SJCRH30 (cell line): ENCODE data around the gene FRYL. TPM values are rescaled to one million over a fixed set of nuclear protein-coding genes. Genes with fewer than 3 reads are reported as not detected.
"Not testable (repeated sequence)": the region's sequence is repeated elsewhere in the genome, so short reads cannot be mapped to it uniquely, and the experiment has no call there.

Experiments
- DNase-seq, 2 experiments: peaks; one replicate each; pipeline ENCODE4 v3.0.0-alpha.2; 2015 to 2020
- H3K27ac ChIP-seq: fragments of 250-450 bp; sonication (Bioruptor Pico); 2 replicates; pipeline ENCODE4 v1.5.1; 2020; ENCODE audit warnings: mild to moderate bottlenecking, moderate library complexity
- H3K27me3 ChIP-seq: fragments of 250-450 bp; sonication (Bioruptor Pico); 2 replicates; pipeline ENCODE4 v1.5.1; 2020; ENCODE audit warnings: mild to moderate bottlenecking, moderate library complexity
- H3K36me3 ChIP-seq: fragments of 250-450 bp; sonication (Bioruptor Pico); 2 replicates; pipeline ENCODE4 v1.5.1; 2020; ENCODE audit warnings: mild to moderate bottlenecking, moderate library complexity
- H3K4me1 ChIP-seq: fragments of 250-450 bp; sonication (Bioruptor Pico); 2 replicates; pipeline ENCODE4 v1.5.1; 2020; ENCODE audit warnings: mild to moderate bottlenecking, moderate library complexity
- H3K4me3 ChIP-seq: fragments of 250-450 bp; sonication (Bioruptor Pico); 2 replicates; pipeline ENCODE4 v1.5.1; 2020; ENCODE audit warnings: mild to moderate bottlenecking, moderate library complexity
- H3K9me3 ChIP-seq: fragments of 250-450 bp; sonication (Bioruptor Pico); replicated peaks from 2 replicates; pipeline ENCODE4 v1.5.1; 2020; ENCODE audit warnings: mild to moderate bottlenecking, moderate library complexity
- total RNA-seq: library from RNA; depleted of rRNA; stranded (reverse); fragments of >200 nt; shearing (Covaris generic); gene quantifications from 2 replicates; pipeline ENCODE4 v1.2.3, GENCODE V29; 2014

FRYL gene
- total RNA-seq, 1 experiment from 2014 or later = 67.7 TPM

DNA sequence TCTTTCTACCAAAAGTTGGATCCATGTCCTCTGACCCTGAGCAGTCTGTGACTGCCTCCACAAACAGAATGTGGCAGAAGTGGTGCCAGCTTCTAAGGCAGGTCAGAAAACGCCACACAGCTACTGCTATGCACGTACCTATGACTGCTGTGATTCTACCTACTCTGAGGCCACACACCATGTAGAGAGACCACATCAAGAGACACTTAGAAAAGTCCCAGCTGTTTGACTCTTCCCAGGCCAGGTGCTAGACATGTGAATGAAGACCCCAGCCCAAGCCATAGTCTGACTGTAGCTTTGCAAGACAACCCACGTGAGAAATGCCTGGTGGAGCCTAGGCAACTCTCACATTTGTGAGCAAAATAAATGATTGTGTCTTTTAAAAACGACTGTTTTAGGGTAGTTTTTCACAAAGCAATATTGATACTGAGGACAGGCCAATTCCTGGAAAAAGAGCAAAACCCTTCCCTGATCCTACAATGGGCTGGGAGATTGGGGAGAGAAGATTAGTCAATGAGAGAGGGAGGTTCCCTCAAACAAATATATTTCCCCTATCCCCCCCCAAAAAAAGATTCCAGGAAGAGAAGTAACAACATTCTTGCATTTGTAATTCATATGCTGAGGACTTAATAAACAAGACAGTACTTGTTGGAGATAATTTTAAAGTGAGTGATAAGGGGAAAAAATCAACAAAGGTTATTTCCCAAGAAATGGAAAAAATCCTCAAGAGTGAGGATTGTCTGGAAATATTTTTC lies 33.3 kb downstream of the FRYL start:
- H3K4me3 ChIP-seq = no peak overlapping the region
- no peaks in the 10 kb centered on the region for H3K4me1 ChIP-seq
- H3K36me3 ChIP-seq = no peaks in the 10 kb centered on the region
- no peak overlapping the region for H3K27ac ChIP-seq
- H3K27me3 ChIP-seq = no peaks in the 10 kb centered on the region
- no peaks in the 10 kb centered on the region for H3K9me3 ChIP-seq
- no peak for DNase-seq

DNA sequence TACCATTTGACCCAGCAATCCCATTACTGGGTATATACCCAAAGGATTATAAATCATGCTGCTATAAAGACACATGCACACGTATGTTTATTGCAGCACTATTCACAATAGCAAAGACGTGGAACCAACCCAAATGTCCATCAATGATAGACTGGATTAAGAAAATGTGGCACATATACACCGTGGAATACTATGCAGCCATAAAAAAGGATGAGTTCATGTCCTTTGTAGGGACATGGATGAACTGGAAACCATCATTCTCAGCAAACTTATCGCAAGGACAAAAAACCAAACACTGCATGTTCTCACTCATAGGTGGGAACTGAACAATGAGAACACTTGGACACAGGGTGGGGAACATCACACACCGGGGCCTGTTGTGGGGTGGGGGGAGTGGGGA lies 34.9 kb downstream of the FRYL start:
- not testable (repeated sequence) for H3K9me3 ChIP-seq, H3K27me3 ChIP-seq, DNase-seq, H3K36me3 ChIP-seq, H3K27ac ChIP-seq, H3K4me1 ChIP-seq, H3K4me3 ChIP-seq

DNA sequence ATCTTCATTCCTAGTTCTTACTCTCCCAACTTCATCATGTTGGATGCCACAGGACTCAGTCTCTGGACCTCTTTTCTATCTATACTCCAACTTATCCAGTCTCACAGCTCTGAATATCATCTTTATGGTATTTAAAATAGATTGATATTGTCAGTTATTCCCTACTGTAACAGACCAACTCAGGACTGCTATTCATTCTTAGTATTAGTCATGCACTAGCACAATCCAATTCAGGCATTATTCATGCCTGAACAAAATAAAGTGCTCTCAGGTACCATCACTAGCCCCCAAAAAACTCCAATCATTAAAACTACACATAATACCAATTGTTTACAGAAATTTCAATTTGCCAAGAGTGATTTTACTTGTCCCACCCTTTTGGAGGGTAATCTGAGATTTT lies 37.7 kb downstream of the FRYL start:
- Histone ChIP-seq H3K36me3 (no peaks in the 10 kb centered on the region), H3K4me3 (no peak overlapping the region), H3K27ac (no peak overlapping the region), H3K27me3 (no peaks in the 10 kb centered on the region), H3K4me1 (no peaks in the 10 kb centered on the region), H3K9me3 (peaks cover 2% of the 10 kb centered on the region; the same call in 1 of the 2 replicates)
- no peak for DNase-seq

DNA sequence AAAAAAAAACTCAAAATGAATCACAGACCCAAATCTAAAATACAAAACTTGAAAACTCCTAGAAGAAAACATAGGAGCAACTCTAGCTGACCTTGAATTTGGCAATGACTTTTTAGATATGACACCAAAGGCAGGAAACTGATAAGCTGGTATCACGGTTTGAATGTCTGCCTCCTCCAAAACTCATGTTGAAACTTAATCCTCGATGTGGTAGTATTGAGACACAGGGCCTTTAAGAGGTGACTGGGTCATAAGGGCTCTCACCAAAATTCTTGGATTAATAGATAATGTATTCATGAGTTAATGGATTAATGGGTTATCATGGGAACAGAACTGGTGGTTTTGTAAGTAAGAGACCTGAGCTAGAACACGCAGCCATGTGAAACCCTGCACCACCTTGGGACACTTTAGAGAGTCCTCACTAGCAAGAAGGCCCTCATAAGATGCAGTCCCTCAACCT lies 40.5 kb downstream of the FRYL start:
- no peaks in the 10 kb centered on the region for H3K36me3 ChIP-seq
- peaks cover 3% of the 10 kb centered on the region; the same call in 1 of the 2 replicates for H3K9me3 ChIP-seq
- DNase-seq = no peak
- H3K4me1 ChIP-seq = no peaks in the 10 kb centered on the region
- H3K27ac ChIP-seq = no peak overlapping the region
- no peaks in the 10 kb centered on the region for H3K27me3 ChIP-seq
- no peak overlapping the region for H3K4me3 ChIP-seq

DNA sequence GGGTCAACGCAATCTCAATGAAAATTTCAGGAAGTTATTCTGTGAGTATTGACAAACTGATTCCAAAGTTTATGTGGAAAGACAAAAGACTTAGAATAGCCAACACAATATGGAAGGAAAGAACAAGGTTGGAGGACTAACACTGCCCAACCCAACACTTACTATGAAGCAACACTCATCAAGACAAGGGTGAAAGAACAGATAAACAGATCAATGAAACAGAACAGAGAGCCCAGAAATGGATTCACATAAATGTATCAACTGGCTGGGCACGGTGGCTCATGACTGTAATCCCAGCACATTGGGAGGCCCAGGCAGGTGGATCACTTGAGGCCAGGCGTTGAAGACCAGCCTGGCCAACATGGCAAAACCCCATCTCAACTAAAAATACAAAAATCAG lies 41.2 kb downstream of the FRYL start:
- H3K36me3 ChIP-seq = no peaks in the 10 kb centered on the region
- no peak for DNase-seq
- H3K4me3 ChIP-seq = no peak overlapping the region
- no peaks in the 10 kb centered on the region for H3K4me1 ChIP-seq
- H3K27ac ChIP-seq = no peak overlapping the region
- H3K9me3 ChIP-seq = peaks cover 3% of the 10 kb centered on the region; the same call in 1 of the 2 replicates
- no peaks in the 10 kb centered on the region for H3K27me3 ChIP-seq

DNA sequence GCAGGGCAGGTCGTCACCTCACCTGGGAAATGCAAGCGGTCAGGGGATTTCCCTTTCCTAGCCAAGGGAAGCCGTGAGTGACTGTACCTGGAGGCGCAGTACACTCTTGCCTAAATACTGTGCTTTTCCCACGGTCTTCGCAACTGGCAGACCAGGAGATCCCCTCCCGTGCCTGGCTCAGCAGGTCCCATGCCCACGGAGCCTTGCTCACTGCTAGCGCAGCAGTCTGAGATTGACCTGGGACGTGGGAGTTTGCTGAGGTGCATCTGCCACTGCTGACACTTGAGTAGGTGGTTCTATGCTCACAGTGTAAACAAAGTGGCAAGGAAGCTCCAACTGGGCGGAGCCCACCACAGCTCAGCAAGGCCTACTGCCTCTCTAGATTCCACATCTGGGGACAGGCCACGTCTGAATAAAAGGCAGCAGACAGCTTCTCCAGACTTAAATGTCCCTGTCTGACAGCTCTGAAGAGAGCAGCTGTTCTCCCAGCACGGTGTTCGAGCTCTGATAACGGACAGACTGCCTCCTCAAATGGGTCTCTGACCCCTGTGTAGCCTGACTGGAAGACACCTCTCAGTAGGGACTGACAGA lies 51.1 kb downstream of the FRYL start:
- not testable (repeated sequence) for H3K9me3 ChIP-seq, DNase-seq, H3K27me3 ChIP-seq, H3K4me1 ChIP-seq, H3K36me3 ChIP-seq, H3K27ac ChIP-seq, H3K4me3 ChIP-seq

DNA sequence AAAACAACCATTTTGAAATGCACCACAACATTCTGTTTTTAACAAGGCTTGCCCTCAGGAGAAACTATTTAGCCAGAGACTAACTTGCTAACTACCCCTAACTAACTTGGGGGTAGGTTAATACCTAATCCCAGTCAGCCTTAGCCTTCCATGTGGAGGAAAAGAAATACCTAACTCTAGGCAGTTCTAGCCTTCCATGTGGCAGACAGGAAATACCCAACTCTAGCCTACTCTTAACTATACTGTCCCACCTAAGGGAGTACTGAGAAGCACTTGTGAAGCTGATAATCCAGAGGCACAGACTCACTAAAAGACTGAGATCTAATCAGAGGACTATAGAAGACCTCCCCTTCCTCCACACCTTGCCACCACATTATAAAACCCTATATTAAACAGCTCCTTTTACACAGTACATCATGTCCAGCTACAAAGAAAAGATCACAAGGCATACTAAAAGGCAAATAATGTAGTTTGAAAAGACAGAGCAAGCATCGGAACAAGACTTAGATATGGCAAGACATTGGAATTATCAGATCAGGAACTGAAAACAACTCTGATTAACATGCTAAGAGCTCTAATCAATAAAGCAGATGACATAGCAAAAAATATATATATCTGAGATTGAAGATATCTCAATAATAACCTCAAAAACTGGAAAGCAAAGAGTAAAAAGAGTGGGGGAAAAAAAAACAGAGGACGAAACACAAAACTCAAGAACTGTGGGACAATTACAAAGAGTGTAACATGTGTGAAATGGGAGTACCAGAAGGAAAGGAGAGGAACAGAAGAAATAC lies 52.2 kb downstream of the FRYL start:
- Histone ChIP-seq H3K9me3 (0 out of 2 replicates have a peak, but pooled peaks cover 4% of the 10 kb centered on the region), H3K4me1 (no peaks in the 10 kb centered on the region), H3K36me3 (no peaks in the 10 kb centered on the region), H3K27me3 (no peaks in the 10 kb centered on the region), H3K27ac (no peak overlapping the region), H3K4me3 (no peak overlapping the region)
- no peak for DNase-seq

DNA sequence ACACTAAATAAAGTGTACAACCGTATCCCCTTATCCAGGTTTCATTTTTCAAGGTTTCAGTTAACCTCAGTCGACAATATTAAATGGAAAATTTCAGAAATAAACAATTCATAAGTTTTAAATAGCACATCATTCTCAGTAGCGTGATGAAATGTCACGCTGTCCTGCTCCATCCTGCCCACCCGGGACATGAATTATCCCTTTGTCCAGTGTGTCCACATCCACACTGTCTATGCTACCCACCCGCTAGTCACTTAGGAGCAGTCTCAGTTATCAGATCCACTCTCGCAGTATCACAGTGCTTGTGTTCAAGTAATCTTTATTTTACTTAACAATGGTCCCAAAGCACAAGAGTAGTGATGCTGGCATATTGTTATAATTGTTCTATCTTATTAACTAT lies 54.7 kb downstream of the FRYL start:
- H3K4me1 ChIP-seq = no peaks in the 10 kb centered on the region
- DNase-seq = no peak
- H3K27ac ChIP-seq = no peak overlapping the region
- H3K4me3 ChIP-seq = no peak overlapping the region
- no peaks in the 10 kb centered on the region for H3K36me3 ChIP-seq
- no peaks in the 10 kb centered on the region for H3K27me3 ChIP-seq
- H3K9me3 ChIP-seq = 0 out of 2 replicates have a peak, but pooled peaks cover 4% of the 10 kb centered on the region

DNA sequence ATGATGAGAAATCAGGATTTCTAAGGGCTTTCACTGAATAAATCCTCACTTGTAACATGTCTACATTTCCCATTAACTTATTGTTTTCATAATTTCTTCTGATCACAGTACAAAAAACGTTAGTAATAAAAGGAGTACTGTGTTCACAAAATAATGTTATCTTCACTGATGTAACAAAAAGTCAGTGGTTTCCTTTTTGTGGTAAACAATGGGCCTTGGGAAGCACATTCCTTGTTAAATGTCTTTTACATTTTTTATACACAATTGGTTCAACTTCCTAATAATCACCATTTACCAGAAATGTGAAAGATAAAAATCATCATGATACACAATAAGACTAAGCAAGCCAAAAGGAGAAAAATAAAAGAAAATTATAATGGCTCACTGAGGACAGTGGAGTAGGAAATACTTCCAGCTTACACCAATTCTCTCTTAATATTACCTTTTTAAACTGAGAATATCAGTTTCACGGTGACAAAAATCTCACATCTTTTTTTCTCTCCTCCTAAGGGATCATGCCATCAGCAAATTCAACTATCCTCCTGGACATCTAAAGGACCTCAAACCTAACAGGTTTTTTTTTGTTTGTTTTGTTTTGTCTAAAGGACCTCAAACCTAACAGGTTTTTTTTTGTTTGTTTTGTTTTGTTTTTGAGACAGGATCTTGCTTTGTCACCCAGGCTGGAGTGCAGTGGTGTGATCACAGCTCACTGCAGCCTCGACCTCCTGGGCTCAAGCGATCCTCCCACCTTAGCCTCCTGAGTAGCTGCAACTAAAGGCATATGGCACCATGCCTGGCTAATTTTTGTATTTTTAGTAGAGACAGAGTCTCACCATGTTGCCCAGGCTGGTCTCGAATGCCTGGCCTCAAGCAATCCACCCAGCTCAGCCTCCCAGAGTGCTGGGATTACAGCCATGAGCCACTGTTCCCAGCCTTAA lies 57.3 kb downstream of the FRYL start:
- DNase-seq = no peak
- Histone ChIP-seq H3K4me3 (no peak overlapping the region), H3K27me3 (no peaks in the 10 kb centered on the region), H3K9me3 (no peaks in the 10 kb centered on the region), H3K36me3 (no peaks in the 10 kb centered on the region), H3K27ac (no peak overlapping the region), H3K4me1 (no peaks in the 10 kb centered on the region)

DNA sequence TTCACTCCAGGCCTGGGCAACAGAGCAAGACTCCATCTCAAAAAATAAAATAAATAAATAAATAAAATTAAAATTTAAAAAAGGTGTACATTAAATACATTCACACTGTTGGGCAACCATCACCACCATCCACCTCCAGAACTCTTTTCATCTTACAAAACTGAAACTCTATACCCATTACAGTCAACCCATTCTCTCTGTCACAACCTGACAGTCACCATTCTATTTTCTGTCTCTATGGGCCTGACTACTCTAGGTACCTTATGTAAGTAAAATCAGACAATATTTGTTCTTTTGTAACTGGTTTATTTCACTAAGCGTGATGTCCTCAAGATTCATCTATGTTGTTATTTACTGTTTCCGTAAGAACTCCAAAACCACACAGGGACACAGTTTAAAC lies 59.6 kb downstream of the FRYL start:
- H3K27me3 ChIP-seq = no peaks in the 10 kb centered on the region
- H3K4me3 ChIP-seq = no peak overlapping the region
- no peak overlapping the region for H3K27ac ChIP-seq
- H3K36me3 ChIP-seq = no peaks in the 10 kb centered on the region
- 0 out of 2 replicates have a peak, but pooled peaks cover 5% of the 10 kb centered on the region for H3K9me3 ChIP-seq
- no peaks in the 10 kb centered on the region for H3K4me1 ChIP-seq
- DNase-seq = no peak

DNA sequence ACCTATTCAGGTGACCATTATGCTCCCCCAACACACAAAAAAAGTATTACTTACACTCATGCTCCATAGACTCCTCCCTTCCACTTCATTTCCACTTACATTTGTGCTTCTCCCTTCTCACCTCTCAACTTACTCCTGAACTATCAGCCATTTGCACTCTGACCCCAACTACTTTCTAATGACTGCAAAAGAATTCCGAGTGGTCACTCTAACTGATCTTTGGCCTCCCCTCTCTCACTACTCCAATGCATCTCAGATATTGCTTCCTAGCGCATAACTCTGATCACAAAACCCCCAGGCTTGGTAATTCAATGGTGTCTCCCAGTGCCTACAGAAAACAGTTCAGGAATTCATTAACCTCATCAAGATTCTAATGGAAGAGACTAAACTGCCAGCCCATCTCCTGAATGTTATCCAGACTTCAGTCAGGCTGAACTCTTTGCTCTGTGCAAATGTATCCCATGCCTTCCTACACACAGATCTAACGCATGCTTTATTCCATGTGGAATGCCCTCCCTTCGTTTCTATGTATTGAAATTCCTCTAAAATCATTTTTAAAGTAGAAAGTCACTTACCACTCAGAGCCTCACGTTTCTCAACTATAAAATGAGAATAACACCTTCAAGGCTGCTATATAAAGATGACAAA lies 61.1 kb downstream of the FRYL start:
- Histone ChIP-seq H3K27ac (no peak overlapping the region), H3K4me1 (no peaks in the 10 kb centered on the region), H3K9me3 (0 out of 2 replicates have a peak, but pooled peaks cover 5% of the 10 kb centered on the region), H3K4me3 (no peak overlapping the region), H3K27me3 (no peaks in the 10 kb centered on the region), H3K36me3 (no peaks in the 10 kb centered on the region)
- no peak for DNase-seq

DNA sequence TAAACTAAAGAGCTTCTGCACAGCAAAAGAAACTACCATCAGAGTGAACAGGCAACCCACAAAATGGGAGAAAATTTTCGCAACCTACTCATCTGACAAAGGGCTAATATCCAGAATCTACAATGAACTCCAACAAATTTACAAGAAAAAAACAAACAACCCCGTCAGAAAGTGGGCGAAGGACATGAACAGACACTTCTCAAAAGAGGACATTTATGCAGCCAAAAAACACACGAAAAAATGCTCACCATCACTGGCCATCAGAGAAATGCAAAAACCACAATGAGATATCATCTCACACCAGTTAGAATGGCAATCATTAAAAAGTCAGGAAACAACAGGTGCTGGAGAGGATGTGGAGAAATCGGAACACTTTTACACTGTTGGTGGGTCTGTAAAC lies 63.8 kb downstream of the FRYL start:
- H3K4me3 ChIP-seq = not testable (repeated sequence)

DNA sequence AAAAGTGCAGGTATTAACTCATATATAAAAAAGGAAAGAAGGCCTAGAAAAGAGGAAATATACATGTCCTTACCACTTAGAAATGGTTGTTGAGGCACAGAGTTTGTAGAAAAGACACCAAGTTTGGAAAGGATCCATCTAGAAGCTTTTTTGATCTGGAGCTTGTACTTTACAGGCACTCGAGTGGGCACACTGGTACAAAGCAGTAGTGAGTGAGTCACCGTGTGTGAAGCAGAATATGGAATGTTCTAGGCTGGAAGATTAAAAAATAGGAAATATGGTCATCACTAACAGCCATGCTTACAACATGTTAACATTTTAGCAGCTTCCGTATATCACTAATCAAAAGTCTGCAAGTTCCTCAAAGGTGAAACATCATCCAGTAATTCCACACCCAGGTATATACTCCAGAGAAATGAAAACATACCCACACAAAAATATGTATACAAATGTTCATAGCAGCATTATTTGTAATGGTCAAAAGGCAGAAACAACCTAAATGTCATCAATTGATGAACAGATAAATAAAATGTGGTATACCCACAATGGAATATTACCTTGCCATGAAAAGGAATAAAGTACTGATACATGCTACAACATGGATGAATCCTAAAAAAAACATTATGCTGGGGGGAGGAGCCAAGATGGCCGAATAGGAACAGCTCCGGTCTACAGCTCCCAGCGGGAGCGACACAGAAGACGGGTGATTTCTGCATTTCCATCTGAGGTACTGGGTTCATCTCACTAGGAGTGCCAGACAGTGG lies 69.5 kb downstream of the FRYL start:
- H3K27me3 ChIP-seq = no peaks in the 10 kb centered on the region
- DNase-seq = no peak

More for the DNA sequence above, 63.8 kb downstream of the FRYL start:
- not testable (repeated sequence) for H3K9me3 ChIP-seq, H3K27me3 ChIP-seq, H3K27ac ChIP-seq, H3K4me1 ChIP-seq, DNase-seq, H3K36me3 ChIP-seq

More for the DNA sequence above, 69.5 kb downstream of the FRYL start:
- Histone ChIP-seq H3K27ac (no peak overlapping the region), H3K36me3 (peaks cover 17% of the 10 kb centered on the region), H3K9me3 (0 out of 2 replicates have a peak, but pooled peaks cover 2% of the 10 kb centered on the region), H3K4me1 (peaks cover 4% of the 10 kb centered on the region; the same call in 1 of the 2 replicates), H3K4me3 (no peak overlapping the region)
